GM21367 (cell line): ENCODE data around the gene STAP1.
A peak's percentile ranks its signal among the peaks of the same experiment; 100 is the strongest.

Source experiments
- ATAC-seq: cut with Tn5 transposase; IDR thresholded peaks from one replicate; pipeline ENCODE4 v1.9.1; 2021; ENCODE audit not compliant: unreplicated experiment

The STAP1 gene

DNA sequence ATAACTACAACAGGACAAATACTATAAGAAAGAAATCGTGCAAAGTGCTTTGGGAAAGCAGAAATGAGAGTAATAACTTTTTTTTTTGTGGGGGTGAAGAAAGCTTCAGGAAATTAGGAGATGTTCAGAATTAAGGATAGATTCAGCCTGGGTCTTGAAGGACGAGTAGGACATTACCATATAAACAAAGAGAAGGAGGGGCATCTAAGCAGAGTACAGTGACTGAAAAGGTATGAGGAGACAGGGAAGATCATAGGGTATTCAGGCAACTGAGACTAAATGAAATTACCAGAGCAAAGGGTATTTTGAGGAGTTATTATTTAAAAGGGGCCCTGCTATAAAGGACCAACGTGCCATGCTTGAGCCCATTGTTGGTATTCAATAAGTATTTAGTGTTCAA lies 3.1 kb upstream of the STAP1 start:
- ATAC-seq: no peak

DNA sequence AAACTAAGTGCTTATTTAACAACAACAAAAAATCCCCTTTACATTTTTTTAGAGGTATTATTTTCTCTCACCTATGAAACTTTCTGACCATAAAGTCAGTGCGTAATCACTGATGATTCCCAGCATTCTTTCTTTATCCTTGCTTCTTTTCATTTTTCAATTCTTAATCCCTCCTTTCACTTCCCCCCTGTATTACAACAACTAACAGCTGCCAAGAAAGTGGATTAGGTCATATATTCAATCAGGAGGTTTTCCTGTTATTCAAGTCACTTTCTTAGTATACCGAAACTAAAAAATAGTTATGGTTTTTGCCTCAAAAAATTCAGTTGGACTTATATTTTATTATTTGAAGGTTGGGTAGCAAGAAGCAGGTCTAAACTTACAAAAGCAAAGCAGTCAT lies 2.1 kb upstream of the STAP1 start:
- ATAC-seq: no peak

DNA sequence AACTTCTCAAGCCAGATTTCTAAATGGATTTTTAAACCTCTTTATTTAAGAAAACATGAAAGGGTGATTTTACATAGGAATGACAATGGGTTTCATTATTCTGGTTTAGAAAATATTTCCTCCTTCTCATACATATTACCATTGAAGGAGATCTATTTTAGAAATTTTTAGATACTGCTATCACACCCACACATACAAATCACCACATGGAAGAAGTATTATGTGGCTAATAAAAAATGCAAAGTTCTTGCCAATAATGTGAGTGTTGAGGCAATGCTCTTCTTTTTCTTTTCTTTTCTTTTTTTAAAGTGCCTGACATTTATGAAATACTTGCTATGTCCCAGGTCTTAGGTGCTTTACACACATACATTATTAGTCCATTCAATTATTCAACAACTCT lies 6.8 kb downstream of the STAP1 start:
- ATAC-seq: no peak

DNA sequence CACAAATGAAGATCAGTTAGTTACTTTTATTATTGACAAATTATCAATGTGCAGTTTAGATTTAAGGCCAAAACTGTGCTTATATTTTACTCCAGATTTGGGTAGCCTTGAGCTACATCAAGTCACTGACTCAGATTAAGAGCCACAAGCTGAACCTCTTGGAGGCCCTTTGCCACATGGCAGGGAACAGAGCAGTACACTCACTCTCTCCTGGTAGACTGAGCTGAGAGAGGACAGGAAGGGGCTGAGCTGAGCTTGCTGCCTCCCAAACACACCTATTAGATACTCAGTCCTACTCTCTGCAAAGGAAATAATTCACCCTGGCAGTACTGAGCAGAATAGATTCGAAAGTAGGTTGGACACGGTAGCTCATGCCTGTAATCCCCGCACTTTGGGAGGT lies 7.8 kb downstream of the STAP1 start:
- no peak for ATAC-seq

DNA sequence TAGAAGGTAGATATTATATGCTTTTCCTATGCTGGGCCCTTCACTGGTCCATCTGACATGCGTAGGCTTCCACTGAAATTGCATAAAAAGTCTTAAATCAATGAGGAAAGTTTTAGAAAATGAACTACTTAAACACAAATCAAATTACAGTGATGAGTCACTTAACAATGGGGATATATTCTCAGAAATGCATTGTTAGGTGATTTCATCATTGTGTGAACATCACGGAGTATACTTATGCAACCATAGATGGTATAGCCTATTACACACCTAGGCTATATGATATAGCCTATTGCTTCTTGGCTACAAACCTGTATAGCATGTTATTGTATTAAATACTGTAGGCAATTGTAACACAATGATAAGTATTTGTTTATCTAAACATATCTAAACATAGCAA lies 10.3 kb downstream of the STAP1 start:
- no peak for ATAC-seq

DNA sequence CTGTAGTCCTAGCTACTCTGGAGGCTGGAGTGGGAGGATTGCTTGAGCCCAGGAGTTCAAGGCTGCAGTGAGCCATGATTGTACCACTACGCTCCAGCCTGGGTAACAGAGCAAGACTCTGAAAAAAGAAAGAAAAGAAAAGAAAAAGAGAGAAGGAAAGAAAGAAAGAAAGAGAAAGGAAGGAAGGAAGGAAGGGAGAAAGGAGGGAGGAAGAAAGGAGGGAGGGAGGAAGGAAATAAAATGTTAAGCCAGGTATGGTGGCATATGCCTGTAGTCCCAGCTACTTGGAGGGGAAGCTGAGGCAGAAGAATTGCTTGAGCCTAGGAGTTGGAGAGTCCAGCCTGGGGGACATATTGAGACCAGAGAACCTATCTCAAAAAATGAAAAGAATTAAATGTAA lies 12.0 kb downstream of the STAP1 start:
- no peak for ATAC-seq

DNA sequence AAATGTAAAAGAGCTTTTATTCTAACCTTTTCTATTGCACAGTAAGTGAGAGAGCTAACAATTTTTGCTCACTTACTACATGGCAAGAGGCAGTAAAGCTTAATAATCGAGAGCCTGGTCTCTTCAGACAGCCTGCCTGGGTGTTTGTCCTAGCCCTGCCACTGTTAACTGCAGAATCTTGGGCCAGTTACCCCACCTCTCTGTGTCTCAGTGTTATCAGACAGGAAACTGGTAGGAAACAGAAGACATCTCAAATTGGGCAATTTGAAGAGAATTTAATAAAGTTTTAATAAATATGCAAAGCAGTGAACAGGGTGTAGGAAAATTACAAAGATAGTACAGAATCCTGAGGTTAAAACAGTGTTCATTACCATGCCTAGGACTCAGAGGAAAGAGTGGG lies 13.4 kb downstream of the STAP1 start:
- ATAC-seq: no peak

DNA sequence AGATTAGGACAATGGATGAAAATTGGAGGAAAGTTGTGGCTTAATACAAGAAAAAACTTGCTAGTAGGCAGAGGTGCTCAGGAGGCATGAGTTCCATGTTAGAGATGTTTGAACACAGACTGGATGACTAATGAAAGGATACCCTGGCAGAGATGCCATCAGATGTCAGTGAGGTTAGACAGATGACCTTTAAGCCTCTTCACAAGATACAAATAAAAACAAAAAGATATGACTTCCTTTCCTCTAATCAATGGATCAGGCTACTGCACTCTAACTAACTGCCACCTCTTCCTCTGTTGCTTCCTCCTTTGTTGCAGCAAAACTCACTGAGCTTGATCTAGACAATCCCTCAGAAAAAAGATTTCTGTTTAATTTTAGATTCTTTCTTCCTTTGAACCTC lies 14.7 kb downstream of the STAP1 start:
- ATAC-seq: no peak

DNA sequence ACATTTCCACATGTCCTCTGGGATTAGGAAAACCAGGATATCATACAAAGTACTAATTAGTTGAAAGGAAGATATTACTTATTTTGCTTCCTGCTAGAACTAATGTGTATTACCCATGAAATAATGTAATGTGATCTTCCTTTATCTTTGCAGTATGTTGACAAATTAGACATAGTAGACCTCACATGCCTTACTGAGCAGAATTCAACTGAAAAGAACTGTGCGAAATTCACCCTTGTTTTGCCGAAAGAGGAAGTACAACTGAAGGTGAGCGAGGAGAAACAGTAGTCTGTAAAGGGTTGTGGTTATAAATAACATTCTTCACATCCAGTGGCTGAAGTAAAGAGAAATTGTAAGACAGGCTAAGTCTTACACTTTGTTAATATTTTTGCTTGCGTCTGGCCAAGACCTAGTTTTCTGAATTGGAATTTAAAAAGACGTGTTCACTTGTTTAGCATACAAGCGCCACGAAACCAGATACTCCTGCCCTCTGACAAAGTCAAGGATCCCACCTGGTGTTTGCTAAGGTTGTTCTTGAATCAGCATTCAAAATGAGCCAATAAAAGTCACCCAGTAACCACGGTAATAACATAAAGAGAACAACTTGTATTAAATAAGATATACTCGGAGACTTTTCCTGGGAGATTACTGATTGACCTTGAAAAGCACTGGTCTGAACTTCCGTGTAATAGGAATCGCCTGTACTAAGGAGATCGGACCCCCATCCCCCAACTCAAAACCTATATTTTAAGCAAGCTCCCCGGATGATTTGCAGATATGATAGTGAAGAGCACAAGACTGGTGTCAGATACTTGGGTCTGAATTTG lies 16.9 kb downstream of the STAP1 start:
- ATAC-seq: peak; percentile 93

DNA sequence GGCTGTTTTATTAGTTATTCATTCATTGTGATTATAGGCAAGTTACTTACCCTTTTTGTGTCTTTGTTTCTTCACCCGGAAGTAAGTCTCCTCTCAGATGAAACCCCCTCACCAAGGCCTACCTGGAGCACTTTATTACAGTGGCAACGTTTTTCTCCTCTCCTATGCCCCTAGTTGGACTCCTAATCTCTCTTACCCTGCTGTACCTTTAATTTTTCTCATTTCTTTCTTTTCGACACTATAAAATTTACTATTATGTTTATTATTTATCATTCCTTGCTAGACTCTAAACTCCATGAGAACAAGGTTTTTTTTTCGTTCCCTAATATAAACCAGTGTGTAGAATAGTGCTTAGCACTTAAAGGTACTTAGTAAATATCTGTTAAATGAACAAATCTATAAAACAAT lies 17.5 kb downstream of the STAP1 start:
- no peak for ATAC-seq

DNA sequence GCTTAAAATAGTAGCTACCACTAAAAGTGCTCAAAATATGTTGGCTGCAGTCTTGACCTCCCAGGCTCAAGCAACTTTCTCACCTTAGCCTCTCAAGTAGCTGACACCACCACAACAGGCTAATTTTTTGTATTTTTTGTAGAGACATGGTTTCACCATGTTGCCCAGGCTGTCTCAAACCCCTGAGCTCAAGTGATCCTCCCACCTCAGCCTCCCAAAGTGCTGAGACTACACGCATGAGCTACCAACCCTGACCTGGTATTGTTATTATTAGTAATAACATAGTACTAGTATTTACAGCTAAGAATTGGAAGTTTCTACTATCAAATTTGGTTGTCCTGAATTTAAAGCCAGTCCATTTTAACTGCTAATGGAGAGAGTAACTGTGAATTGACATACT lies 18.0 kb downstream of the STAP1 start:
- peak; percentile 53 for ATAC-seq

DNA sequence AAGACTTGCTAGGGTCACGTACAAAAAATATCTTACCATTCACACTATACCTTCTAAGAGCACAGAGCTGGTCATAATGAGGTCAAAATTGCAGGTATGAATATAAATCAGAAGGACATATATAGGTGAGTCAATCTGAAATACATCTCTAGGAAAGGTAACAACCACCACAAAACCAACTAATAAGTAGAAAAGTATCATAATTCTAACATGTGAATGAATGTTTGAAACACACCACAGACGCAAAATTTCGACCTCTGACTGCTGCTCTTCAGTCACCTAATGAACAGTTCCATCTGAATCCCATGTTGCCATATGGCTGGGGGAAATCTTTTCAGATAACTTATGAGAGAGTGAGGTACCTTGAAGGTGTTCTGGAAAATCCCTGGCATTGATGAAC lies 22.1 kb downstream of the STAP1 start:
- no peak for ATAC-seq

DNA sequence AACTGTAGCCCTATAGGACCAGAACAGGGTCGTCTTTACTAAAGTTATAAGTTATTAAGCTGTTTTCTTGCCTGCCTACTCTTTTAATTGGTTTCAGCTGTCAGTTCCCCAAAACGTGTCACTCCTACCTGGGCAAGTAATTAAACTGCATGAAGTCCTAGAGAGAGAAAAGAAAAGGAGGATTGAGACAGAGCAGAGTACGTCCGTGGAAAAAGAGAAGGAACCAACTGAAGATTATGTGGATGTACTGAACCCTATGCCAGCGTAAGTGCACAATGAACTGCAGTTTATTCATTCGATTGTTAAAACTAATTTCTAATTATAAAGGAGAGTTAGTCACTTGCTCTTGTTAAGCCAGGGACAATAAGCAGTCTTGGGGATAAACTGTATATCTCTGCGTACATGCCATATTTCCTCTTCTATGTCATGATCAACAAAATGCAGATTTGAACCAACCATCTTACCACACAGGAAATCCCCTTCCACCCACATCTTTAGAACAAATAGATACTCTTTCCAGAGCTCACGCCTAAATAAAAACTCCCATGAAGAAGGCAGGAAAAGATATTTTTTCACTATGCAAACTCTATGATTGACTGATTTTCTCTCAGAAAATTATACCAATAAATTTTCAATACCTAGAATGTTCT lies 22.8 kb downstream of the STAP1 start:
- ATAC-seq: peak; percentile 42

DNA sequence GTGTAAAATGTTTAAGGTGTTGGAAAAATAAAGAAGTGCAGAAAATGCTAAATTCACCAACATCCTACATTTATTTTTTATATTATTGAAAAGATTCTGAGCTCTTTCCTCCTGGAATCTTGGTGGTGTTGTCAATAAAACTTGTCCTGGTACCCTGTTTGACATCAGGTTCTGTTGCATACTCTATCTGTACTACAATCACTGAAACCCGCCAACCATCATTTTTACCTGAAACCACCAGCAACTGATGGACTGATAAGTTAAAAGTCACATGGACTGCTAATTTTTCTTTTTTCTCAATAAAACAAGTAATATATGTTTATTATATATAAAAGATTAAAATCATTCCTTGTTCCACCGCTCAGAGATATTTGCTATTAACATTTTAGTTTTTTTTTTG lies 23.4 kb downstream of the STAP1 start:
- no peak for ATAC-seq

DNA sequence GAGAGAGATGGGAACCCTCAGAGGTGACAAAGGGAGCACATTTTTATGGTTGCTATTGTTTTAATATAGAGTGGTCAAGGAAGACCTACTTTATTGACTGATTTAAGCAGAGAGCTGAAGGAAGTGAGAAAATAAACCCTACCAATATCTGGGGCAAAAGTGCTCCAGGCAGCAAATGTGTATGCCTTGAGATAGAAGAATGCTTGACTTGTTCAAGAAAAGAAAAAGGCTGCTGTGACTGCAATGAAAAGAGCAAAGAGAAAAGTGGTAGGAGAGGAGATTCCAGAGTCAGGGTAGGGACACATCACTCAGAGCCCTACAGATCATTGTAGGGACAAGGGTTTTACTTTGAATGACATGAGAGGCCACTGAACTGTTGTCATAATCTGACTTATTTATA lies 26.0 kb downstream of the STAP1 start:
- ATAC-seq: no peak

DNA sequence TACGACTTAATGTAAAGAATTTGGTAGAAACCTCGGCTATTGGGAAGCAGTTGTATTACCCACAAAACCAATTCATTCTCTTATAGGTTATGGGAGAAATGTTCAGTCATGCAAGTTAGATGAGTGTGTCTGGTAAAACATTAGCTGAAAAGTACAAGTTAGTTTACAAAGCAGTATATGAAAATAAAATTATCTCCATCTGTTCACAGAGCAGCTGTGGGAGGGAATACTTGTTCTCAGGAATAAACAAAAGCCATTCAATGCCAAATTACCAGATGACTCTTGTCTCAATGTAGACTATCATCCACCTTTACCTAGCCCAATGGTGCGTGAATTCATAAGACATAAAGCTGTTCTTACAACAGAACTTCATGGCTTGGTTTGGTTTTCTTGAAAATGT lies 28.6 kb downstream of the STAP1 start:
- no peak for ATAC-seq

DNA sequence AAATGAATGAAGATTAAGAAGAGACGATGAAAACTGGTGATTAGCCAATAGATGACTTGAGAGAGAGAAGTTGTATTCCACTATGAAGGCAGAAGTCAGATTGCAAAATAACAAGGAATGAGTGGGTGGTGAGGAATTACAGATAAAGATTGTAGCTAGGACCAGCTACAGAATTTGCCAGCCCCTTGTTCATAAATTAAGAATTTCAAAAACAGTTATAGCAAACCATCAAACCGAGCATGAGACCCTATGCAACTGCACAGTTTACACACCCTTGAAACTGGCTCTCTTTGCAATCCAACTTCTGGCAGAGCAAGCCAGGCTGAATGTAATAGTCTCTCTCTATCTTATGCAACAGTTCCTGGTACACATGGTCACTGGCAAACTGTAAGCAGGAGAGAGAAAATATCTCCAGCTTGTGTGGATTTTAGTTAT lies 35.2 kb downstream of the STAP1 start:
- no peak for ATAC-seq

DNA sequence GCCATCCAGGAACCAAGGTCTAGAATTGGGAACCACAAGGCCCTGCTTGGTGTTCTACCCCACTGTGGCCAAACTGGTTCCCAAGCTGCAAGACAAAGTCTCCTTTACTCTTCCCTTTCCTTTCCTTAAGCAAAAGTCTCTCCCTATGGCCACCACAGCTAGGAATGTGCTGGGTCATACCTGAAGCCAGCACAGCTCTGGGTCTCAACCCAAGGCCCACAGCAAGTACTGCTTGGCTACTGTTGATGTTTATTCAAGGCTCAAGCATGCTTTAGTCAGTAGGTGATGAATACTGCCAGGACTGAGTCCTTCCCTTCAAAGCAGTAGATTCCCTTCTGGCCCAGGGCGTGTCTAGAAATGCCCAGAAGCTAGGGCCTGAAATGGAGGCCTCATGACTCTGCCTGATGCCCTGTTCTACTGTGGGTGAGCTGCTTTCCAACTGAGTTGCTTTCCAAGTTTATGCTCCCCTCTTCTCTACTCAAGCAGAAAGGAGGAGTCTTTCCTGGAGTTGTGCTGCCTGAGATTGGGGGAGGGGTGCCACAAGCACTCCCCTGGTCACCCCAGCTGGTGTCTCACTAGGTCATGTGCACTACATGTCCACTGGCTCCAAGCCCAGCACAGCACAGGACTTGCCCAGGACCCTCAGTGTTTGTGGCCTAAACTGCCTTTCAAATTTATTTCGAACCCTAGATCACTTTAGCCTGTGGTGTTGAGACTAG lies 44.9 kb downstream of the STAP1 start:
- no peak for ATAC-seq

DNA sequence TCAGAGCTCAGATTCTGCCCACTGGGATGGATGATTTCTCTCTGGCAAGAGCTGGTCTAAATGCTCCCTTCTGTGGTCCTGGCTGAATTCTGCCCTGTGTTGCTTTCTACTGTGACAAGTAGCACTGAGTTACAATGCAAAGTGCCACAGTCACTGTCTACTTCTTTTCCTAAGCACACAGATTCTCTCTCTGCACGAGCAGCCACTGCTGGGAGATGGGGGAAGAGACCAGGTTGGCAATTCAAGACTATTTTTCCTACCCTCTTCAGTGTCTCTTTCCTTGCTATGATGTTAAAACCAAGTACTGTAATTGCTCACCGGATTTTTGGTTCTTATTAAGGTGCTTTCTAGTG lies 45.5 kb downstream of the STAP1 start:
- no peak for ATAC-seq

DNA sequence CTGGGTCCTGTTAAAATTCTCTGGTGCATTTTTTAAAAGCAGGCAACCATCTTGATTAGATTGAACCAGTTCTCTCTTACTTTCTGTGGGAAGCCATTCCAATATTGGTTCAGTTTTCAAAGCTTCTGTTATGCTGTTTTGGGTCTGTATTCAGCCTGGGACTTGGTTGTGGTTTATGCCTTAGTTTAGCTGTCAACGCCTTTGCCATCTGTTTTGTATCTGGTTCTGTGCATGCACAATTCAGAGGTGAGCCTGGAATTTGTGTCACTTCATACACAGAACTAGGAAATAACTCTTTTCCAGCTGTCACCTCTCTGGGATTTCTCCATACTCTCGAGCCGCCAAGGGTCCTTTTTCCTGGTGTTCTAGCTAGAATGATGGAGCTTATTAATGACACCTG lies 46.2 kb downstream of the STAP1 start:
- no peak for ATAC-seq

DNA sequence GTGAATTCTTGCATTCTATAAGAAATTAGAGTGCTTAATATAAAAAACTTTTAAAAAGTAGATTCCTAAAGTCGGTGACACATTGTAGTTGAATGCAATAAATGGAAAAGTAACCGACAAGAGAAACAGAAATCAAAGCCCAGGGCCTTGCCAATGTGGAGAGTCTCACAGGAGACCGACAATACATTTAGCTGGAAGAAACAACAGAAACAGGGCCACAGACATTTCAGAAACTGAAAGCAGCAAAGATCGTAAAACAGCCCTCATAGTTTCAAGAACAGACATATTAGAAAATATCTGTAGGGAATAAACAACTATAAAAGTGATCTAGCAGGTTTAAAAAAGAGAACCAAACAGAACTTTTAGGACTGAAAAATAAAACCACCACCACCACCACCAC lies 49.5 kb downstream of the STAP1 start:
- ATAC-seq: no peak

DNA sequence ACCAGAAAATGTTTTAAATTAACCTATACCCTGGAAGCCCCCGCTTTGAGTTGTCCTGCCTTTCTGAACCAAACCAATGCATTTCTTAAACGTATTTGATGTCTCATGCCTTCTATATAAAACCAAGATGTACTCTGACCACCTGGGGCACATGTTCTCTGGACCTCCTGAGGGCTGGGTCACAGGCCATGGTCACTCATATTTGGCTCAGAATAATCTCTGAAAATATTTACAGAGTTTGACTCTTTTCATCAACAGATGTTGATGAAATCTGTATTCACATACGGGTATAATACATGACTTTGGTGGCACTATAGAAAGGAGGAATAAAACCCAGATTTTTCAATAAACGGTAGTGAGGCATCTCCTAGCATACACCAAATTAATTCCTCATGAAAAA lies 55.7 kb downstream of the STAP1 start:
- ATAC-seq: no peak
